ENCODE data around the gene HRK. TPM values are rescaled to one million over a fixed set of nuclear protein-coding genes. Genes with fewer than 3 reads are reported as not detected.
A peak's percentile ranks its signal among the peaks of the same experiment; 100 is the strongest.

Gene HRK
- total RNA-seq, 1 donor from 2014 or later, result 2.1 TPM

DNA sequence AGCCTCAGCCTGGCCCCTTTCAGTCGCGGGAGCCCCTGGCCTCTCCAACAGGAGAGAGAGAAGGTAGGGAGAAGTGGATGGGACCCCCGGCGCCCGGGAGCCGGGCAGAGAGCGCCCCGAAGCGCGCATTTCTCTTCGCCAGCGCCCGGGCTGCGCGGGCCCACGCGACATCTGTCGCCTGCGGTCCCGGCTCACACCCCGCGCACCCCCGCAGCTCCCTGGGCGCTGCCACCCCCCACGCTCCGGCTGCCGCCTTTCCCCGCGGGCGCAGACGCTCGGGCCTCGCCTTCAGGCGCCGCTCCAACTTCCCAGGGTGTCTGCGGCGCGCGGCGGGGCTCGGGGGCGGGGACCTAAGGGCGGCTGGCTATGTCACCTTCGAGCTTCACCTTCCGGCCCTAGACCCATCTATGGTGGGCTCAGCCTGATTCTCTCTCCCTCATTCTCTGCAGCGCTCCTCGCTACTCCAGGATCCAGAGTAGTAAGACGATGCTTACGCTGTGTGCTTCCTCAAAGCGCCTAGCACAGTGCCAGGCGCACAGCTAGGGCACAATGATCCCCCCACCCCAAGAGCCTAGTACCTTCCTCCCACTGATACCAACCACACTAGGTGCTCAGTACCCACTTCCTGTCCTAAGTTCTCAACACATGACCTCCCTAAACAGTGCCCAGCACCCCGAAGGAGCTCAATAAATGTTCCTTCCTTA lies 1.6 kb downstream of the HRK start:
- Histone ChIP-seq H4K20me1 (ENCODE audit: insufficient read depth, low read length) (peaks cover 3% of the 10 kb centered on the region), H3K27ac (ENCODE audit: low read depth, low read length) (no peak overlapping the region), H3K36me3 (ENCODE audit: insufficient read depth, low read length) (no peaks in the 10 kb centered on the region), H2AFZ (ENCODE audit: low read depth, low read length) (peak overlapping the region; percentile 47), H3K79me2 (ENCODE audit: insufficient read depth, low read length) (no peaks in the 10 kb centered on the region), H3K9me3 (ENCODE audit: insufficient read depth, low read depth, low read length) (peaks cover 1% of the 10 kb centered on the region), H3K27me3 (ENCODE audit: insufficient read depth, low read length) (peaks cover 71% of the 10 kb centered on the region), H3K4me1 (ENCODE audit: insufficient read depth, low read length) (peaks cover 13% of the 10 kb centered on the region), H3K9ac (ENCODE audit: low read length) (no peak overlapping the region), H3K4me2 (ENCODE audit: low read length) (peak overlapping the region; percentile 85), H3K4me3 (ENCODE audit: insufficient read depth, low read depth, low read length) (no peak overlapping the region)
- Mint-ChIP-seq H3K4me3 (ENCODE audit: unreplicated experiment) (peak overlapping the region; percentile 93), H3K36me3 (ENCODE audit: low read depth, unreplicated experiment) (peaks cover 2% of the 10 kb centered on the region), H3K27ac (ENCODE audit: unreplicated experiment) (peak overlapping the region; percentile 56), H3K4me1 (ENCODE audit: low read depth, unreplicated experiment) (peaks cover 18% of the 10 kb centered on the region), H3K27me3 (ENCODE audit: low read depth, unreplicated experiment) (peaks cover 47% of the 10 kb centered on the region), H3K9me3 (ENCODE audit: unreplicated experiment) (peaks cover 6% of the 10 kb centered on the region)
- no peak for DNase-seq (ENCODE audit: low read depth)
- TF ChIP-seq, protein P1, sequence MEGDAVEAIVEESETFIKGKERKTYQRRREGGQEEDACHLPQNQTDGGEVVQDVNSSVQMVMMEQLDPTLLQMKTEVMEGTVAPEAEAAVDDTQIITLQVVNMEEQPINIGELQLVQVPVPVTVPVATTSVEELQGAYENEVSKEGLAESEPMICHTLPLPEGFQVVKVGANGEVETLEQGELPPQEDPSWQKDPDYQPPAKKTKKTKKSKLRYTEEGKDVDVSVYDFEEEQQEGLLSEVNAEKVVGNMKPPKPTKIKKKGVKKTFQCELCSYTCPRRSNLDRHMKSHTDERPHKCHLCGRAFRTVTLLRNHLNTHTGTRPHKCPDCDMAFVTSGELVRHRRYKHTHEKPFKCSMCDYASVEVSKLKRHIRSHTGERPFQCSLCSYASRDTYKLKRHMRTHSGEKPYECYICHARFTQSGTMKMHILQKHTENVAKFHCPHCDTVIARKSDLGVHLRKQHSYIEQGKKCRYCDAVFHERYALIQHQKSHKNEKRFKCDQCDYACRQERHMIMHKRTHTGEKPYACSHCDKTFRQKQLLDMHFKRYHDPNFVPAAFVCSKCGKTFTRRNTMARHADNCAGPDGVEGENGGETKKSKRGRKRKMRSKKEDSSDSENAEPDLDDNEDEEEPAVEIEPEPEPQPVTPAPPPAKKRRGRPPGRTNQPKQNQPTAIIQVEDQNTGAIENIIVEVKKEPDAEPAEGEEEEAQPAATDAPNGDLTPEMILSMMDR (IDR thresholded peaks at IDR 0.05; ENCODE audit: insufficient read depth, low read depth, low read length), result no peak
- TF ChIP-seq EZH2 (IDR thresholded peaks at IDR 0.05; ENCODE audit: insufficient read depth, low read length), result peak; percentile 33
- FAIRE-seq, result no peak

DNA sequence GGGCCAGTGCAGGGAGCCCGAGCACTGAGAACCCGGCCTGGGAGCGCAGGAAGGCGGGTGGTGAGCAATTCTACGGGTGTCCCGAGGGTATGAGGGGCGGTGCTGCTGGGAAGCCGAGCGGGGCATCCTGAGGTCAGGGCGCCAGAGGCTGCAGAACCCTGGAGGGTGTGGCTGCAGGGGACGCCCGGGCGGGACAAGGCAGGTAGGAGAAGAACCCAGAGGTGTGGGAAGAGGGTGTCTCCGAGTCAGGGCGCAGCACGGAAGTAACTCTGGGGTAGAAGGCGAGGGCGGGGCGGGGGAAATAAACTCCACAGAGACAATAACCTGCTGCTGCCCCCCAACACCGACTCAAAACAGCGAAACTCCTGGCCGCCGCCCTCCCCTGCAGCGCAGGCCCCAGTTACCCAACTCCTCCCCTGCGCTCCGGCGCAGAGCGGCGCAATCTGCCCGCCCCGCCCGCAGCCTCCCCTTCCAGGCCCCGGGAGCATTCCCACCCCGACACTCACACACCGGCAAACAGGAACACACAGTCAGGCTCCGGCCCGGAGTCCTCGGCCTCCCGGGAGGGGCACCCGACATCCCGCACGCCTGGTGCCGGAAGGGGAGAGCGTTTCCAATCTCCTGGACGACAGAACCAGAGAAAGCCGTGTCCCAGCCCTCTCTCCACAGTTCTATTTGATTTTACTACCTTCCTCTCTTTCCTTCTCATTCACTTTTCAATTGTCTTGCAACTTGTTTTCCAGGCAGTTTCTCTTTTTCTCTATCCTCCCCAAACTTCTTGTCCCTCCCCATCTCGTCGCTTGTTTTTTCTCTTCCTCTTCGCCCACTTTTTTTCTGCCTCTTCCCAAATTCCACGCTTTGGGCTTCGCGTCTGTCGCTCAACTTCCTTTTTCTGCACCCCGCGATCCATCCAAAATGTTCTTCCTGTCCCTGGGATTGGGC lies 2.4 kb downstream of the HRK start:
- Histone ChIP-seq H3K4me3 (ENCODE audit: insufficient read depth, low read depth, low read length) (peak overlapping the region; percentile 10), H3K27ac (ENCODE audit: low read depth, low read length) (no peak overlapping the region), H4K20me1 (ENCODE audit: insufficient read depth, low read length) (peaks cover 3% of the 10 kb centered on the region), H3K27me3 (ENCODE audit: insufficient read depth, low read length) (peaks cover 70% of the 10 kb centered on the region), H2AFZ (ENCODE audit: low read depth, low read length) (peak overlapping the region; percentile 47), H3K9me3 (ENCODE audit: insufficient read depth, low read depth, low read length) (peaks cover 4% of the 10 kb centered on the region), H3K4me1 (ENCODE audit: insufficient read depth, low read length) (peaks cover 13% of the 10 kb centered on the region), H3K4me2 (ENCODE audit: low read length) (peak overlapping the region; percentile 85), H3K36me3 (ENCODE audit: insufficient read depth, low read length) (no peaks in the 10 kb centered on the region), H3K79me2 (ENCODE audit: insufficient read depth, low read length) (no peaks in the 10 kb centered on the region), H3K9ac (ENCODE audit: low read length) (no peak overlapping the region)
- Mint-ChIP-seq H3K36me3 (ENCODE audit: low read depth, unreplicated experiment) (peaks cover 2% of the 10 kb centered on the region), H3K4me1 (ENCODE audit: low read depth, unreplicated experiment) (peaks cover 18% of the 10 kb centered on the region), H3K27ac (ENCODE audit: unreplicated experiment) (peak overlapping the region; percentile 56), H3K9me3 (ENCODE audit: unreplicated experiment) (peaks cover 11% of the 10 kb centered on the region), H3K4me3 (ENCODE audit: unreplicated experiment) (peak overlapping the region; percentile 86), H3K27me3 (ENCODE audit: low read depth, unreplicated experiment) (peaks cover 40% of the 10 kb centered on the region)
- no peak for TF ChIP-seq EZH2 (IDR thresholded peaks at IDR 0.05; ENCODE audit: insufficient read depth, low read length)
- TF ChIP-seq, protein P1 (IDR thresholded peaks at IDR 0.05; ENCODE audit: insufficient read depth, low read depth, low read length), result no peak
- FAIRE-seq (no peak), DNase-seq (ENCODE audit: low read depth) (no peak)

Data from astrocyte (in vitro differentiated cells and primary cell).